Retinal pigment epithelial cell (primary cell): ENCODE results near the gene KDM6B.
"Not testable (repeated sequence)": the region's sequence is repeated elsewhere in the genome, so short reads cannot be mapped to it uniquely, and the experiment has no call there.

ENCODE experiments used
- DNase-seq: peaks from one replicate; pipeline ENCODE4 v3.0.0-alpha.2; 2010; ENCODE audit warnings: low read depth
- H3K4me3 ChIP-seq: 2 replicates; pipeline ENCODE4 v1.5.1; 2011; ENCODE audit warnings: mild to moderate bottlenecking, low read length, control low read depth, moderate library complexity
- CTCF ChIP-seq: conservative IDR thresholded peaks from 2 replicates; pipeline ENCODE4 v1.5.1; 2011; ENCODE audit warnings: low read depth, low read length, control low read depth, inconsistent platforms

The KDM6B gene

GRCh38 chr17:7797976-7798375 lies 36.0 kb upstream of the KDM6B start:
- TF ChIP-seq CTCF = no peak
- no peak overlapping the region for H3K4me3 ChIP-seq
- no peak for DNase-seq

GRCh38 chr17:7798839-7799238 lies 35.2 kb upstream of the KDM6B start:
- H3K4me3 ChIP-seq = no peak overlapping the region
- DNase-seq = no peak
- no peak for TF ChIP-seq CTCF

- no peak for TF ChIP-seq CTCF
- no peak overlapping the region for H3K4me3 ChIP-seq
- DNase-seq = no peak
Observed at GRCh38 chr17:7803981-7804380, 30.0 kb upstream of the KDM6B start.

GRCh38 chr17:7806587-7806986 lies 27.4 kb upstream of the KDM6B start:
- no peak for DNase-seq
- H3K4me3 ChIP-seq = no peak overlapping the region
- TF ChIP-seq CTCF = no peak

- no peak for TF ChIP-seq CTCF
- no peak for DNase-seq
- H3K4me3 ChIP-seq = no peak overlapping the region
Observed at GRCh38 chr17:7807206-7807605, 26.8 kb upstream of the KDM6B start.

- no peak for TF ChIP-seq CTCF
- no peak overlapping the region for H3K4me3 ChIP-seq
- no peak for DNase-seq
Observed at GRCh38 chr17:7809086-7809790, 24.8 kb upstream of the KDM6B start.

GRCh38 chr17:7809791-7810343 lies 24.1 kb upstream of the KDM6B start:
- not testable (repeated sequence) for H3K4me3 ChIP-seq, DNase-seq

- DNase-seq = no peak
- TF ChIP-seq CTCF = no peak
- H3K4me3 ChIP-seq = no peak overlapping the region
Observed at GRCh38 chr17:7811251-7811650, 22.8 kb upstream of the KDM6B start.
